ENCODE data around the gene ITGAE.
"Not testable (repeated sequence)": the region's sequence is repeated elsewhere in the genome, so short reads cannot be mapped to it uniquely, and the experiment has no call there.

The ITGAE gene

GRCh38 chr17:3735515-3735914, 65.5 kb downstream of the ITGAE start:
- peaks cover 23% of the 10 kb centered on the region for H3K4me1 ChIP-seq (ENCODE audit: control insufficient read depth, insufficient read depth, low read length)
- H3K36me3 ChIP-seq (ENCODE audit: control insufficient read depth, insufficient read depth, low read length, severe bottlenecking) = no peaks in the 10 kb centered on the region
- no peak overlapping the region for H3K9ac ChIP-seq (ENCODE audit: low read length)
- H3K27me3 ChIP-seq (replicated peaks; ENCODE audit: control insufficient read depth, insufficient read depth, low read length) = peaks cover 18% of the 10 kb centered on the region
- H3K4me3 ChIP-seq (ENCODE audit: low read length) = no peak overlapping the region
- no peaks in the 10 kb centered on the region for H3K9me3 ChIP-seq (ENCODE audit: control insufficient read depth, low read length)
- no peak for DNase-seq (ENCODE audit: low read depth)

- DNase-seq (ENCODE audit: low read depth); H3K9ac ChIP-seq (ENCODE audit: low read length); H3K9me3 ChIP-seq (ENCODE audit: control insufficient read depth, low read length); H3K4me3 ChIP-seq (ENCODE audit: low read length); H3K36me3 ChIP-seq (ENCODE audit: control insufficient read depth, insufficient read depth, low read length, severe bottlenecking): not testable (repeated sequence)
- H3K4me1 ChIP-seq (ENCODE audit: control insufficient read depth, insufficient read depth, low read length) = peaks cover 25% of the 10 kb centered on the region
- peaks cover 16% of the 10 kb centered on the region for H3K27me3 ChIP-seq (replicated peaks; ENCODE audit: control insufficient read depth, insufficient read depth, low read length)
Measured at GRCh38 chr17:3734911-3735276, 66.1 kb downstream of the ITGAE start.

DNA sequence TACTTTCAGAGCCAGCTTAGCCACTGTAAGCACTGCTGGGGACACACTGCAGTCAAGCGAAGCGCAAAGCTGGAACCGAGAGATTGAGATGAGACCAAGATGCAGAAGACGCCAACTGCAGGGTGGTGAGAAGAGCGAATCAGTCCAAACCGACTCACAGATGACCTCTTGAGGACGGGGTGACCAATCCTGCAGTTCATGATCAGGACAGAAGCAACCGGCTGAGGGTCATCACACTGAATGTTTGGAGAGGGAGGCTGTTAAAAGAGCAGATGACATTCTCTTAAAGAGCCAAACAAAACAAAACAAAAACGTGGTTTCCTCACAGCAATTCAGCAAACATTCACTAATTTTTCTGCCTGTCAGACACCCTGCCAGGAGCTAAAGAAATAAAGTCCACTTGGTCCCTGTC, 68.8 kb downstream of the ITGAE start:
- Histone ChIP-seq H3K36me3 (ENCODE audit: control insufficient read depth, insufficient read depth, low read length, severe bottlenecking) (no peaks in the 10 kb centered on the region), H3K4me1 (ENCODE audit: control insufficient read depth, insufficient read depth, low read length) (peaks cover 20% of the 10 kb centered on the region), H3K9ac (ENCODE audit: low read length) (peak overlapping the region; percentile 40), H3K4me3 (ENCODE audit: low read length) (no peak overlapping the region), H3K9me3 (ENCODE audit: control insufficient read depth, low read length) (no peaks in the 10 kb centered on the region), H3K27me3 (replicated peaks; ENCODE audit: control insufficient read depth, insufficient read depth, low read length) (peaks cover 9% of the 10 kb centered on the region)
- no peak for DNase-seq (ENCODE audit: low read depth)

GRCh38 chr17:3730881-3731429, 70.0 kb downstream of the ITGAE start:
- Histone ChIP-seq H3K27me3 (replicated peaks; ENCODE audit: control insufficient read depth, insufficient read depth, low read length) (no peaks in the 10 kb centered on the region), H3K9ac (ENCODE audit: low read length) (peak overlapping the region; percentile 19), H3K9me3 (ENCODE audit: control insufficient read depth, low read length) (no peaks in the 10 kb centered on the region), H3K36me3 (ENCODE audit: control insufficient read depth, insufficient read depth, low read length, severe bottlenecking) (no peaks in the 10 kb centered on the region), H3K4me3 (ENCODE audit: low read length) (peak overlapping the region; percentile 12), H3K4me1 (ENCODE audit: control insufficient read depth, insufficient read depth, low read length) (peaks cover 20% of the 10 kb centered on the region)
- DNase-seq (ENCODE audit: low read depth) = peak; percentile 19

DNA sequence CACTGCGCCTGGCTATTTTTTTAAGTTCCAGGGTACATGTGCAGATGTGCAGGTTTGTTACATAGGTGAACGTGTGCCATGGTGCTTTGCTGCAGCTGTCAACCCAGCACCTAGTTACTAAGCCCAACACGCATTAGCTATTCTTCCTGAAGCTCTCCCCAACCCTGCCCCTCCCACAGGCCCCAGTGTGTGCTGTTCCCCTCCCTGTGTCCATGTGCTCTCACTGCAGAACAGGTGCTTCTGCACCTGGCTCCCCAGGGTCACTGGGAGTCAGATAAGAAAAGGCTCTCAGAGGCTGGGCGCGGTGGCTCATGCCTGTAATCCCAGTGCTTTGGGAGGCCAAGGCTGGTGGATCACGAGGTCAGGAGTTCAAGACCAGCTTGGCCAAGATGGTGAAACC, 71.1 kb downstream of the ITGAE start:
- H3K9ac ChIP-seq (ENCODE audit: low read length) = no peak overlapping the region
- no peak for DNase-seq (ENCODE audit: low read depth)

DNA sequence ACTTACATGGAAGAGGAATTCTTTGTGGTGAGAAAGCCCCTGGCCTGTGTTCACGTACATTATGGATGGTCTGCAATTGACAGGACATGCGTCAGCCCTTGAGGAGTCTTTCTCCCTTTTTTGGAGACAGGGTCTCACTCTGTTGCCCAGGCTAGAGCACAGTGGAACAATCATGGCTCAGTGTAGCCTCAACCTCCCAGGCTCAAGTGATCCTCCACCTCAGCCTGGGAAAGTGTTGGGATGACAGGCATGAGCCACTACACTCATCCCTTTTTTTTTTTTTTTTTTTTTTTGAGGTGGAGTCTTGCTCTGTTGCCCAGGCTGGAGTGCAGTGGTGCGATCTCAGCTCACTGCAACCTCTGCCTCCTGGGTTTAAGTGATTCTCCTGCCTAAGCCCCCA, 72.9 kb downstream of the ITGAE start:
- H3K27me3 ChIP-seq (replicated peaks; ENCODE audit: control insufficient read depth, insufficient read depth, low read length); H3K36me3 ChIP-seq (ENCODE audit: control insufficient read depth, insufficient read depth, low read length, severe bottlenecking); DNase-seq (ENCODE audit: low read depth); H3K9ac ChIP-seq (ENCODE audit: low read length); H3K4me3 ChIP-seq (ENCODE audit: low read length); H3K9me3 ChIP-seq (ENCODE audit: control insufficient read depth, low read length): not testable (repeated sequence)
- H3K4me1 ChIP-seq (ENCODE audit: control insufficient read depth, insufficient read depth, low read length) = peaks cover 24% of the 10 kb centered on the region

More for the DNA sequence above, 71.1 kb downstream of the ITGAE start:
- Histone ChIP-seq H3K27me3 (replicated peaks; ENCODE audit: control insufficient read depth, insufficient read depth, low read length) (no peaks in the 10 kb centered on the region), H3K4me3 (ENCODE audit: low read length) (no peak overlapping the region), H3K9me3 (ENCODE audit: control insufficient read depth, low read length) (no peaks in the 10 kb centered on the region), H3K4me1 (ENCODE audit: control insufficient read depth, insufficient read depth, low read length) (peaks cover 20% of the 10 kb centered on the region), H3K36me3 (ENCODE audit: control insufficient read depth, insufficient read depth, low read length, severe bottlenecking) (no peaks in the 10 kb centered on the region)

- peaks cover 26% of the 10 kb centered on the region for H3K4me1 ChIP-seq (ENCODE audit: control insufficient read depth, insufficient read depth, low read length)
- no peaks in the 10 kb centered on the region for H3K36me3 ChIP-seq (ENCODE audit: control insufficient read depth, insufficient read depth, low read length, severe bottlenecking)
- DNase-seq (ENCODE audit: low read depth) = no peak
- H3K4me3 ChIP-seq (ENCODE audit: low read length) = no peak overlapping the region
- no peaks in the 10 kb centered on the region for H3K27me3 ChIP-seq (replicated peaks; ENCODE audit: control insufficient read depth, insufficient read depth, low read length)
- no peaks in the 10 kb centered on the region for H3K9me3 ChIP-seq (ENCODE audit: control insufficient read depth, low read length)
- no peak overlapping the region for H3K9ac ChIP-seq (ENCODE audit: low read length)
Measured at GRCh38 chr17:3727041-3727440, 73.9 kb downstream of the ITGAE start.

GRCh38 chr17:3724378-3725077, 76.5 kb downstream of the ITGAE start:
- H3K4me1 ChIP-seq (ENCODE audit: control insufficient read depth, insufficient read depth, low read length) = peaks cover 31% of the 10 kb centered on the region
- H3K27me3 ChIP-seq (replicated peaks; ENCODE audit: control insufficient read depth, insufficient read depth, low read length) = no peaks in the 10 kb centered on the region
- H3K4me3 ChIP-seq (ENCODE audit: low read length) = peak overlapping the region; percentile 97
- no peak for DNase-seq (ENCODE audit: low read depth)
- H3K36me3 ChIP-seq (ENCODE audit: control insufficient read depth, insufficient read depth, low read length, severe bottlenecking) = no peaks in the 10 kb centered on the region
- H3K9ac ChIP-seq (ENCODE audit: low read length) = peak overlapping the region; percentile 98
- H3K9me3 ChIP-seq (ENCODE audit: control insufficient read depth, low read length) = no peaks in the 10 kb centered on the region

- Histone ChIP-seq H3K36me3 (ENCODE audit: control insufficient read depth, insufficient read depth, low read length, severe bottlenecking) (peaks cover under 1% of the 10 kb centered on the region), H3K9me3 (ENCODE audit: control insufficient read depth, low read length) (no peaks in the 10 kb centered on the region)
Measured at GRCh38 chr17:3723556-3724377, 77.2 kb downstream of the ITGAE start, which contains the start of gene HASPIN. Gene HASPIN, plus strand, starts transcription at chr17:3723903. Its CDS starts 33 bp downstream, at chr17:3723936.

DNA sequence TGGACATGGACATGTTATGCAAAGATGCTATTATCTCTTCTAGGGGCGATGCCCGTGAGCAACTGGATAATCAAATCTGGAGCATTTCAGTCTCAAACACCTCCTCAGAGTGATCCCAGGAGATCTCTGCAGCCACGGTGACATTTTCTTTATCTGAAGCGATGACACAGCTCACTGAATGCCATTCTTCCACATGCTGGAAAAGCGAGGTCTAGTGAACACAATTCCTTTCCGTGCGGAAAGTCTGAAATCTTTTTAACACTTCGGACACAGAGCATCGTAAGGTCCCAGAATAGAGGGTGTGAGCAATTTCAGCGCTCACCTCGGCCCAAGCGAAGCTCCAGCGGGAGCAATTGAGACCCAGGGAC, 77.8 kb downstream of the ITGAE start:
- Histone ChIP-seq H3K27me3 (replicated peaks; ENCODE audit: control insufficient read depth, insufficient read depth, low read length) (no peaks in the 10 kb centered on the region), H3K36me3 (ENCODE audit: control insufficient read depth, insufficient read depth, low read length, severe bottlenecking) (peaks cover 6% of the 10 kb centered on the region), H3K9me3 (ENCODE audit: control insufficient read depth, low read length) (no peaks in the 10 kb centered on the region), H3K4me1 (ENCODE audit: control insufficient read depth, insufficient read depth, low read length) (peaks cover 43% of the 10 kb centered on the region), H3K9ac (ENCODE audit: low read length) (peak overlapping the region; percentile 98), H3K4me3 (ENCODE audit: low read length) (peak overlapping the region; percentile 97)
- no peak for DNase-seq (ENCODE audit: low read depth)

More at GRCh38 chr17:3723556-3724377, 77.2 kb downstream of the ITGAE start, which contains the start of gene HASPIN:
- DNase-seq (ENCODE audit: low read depth) = peak; percentile 97
- Histone ChIP-seq H3K4me1 (ENCODE audit: control insufficient read depth, insufficient read depth, low read length) (peaks cover 37% of the 10 kb centered on the region), H3K4me3 (ENCODE audit: low read length) (peak within 1 kb of the TSS; percentile 97), H3K9ac (ENCODE audit: low read length) (peak within 1 kb of the TSS; percentile 98), H3K27me3 (replicated peaks; ENCODE audit: control insufficient read depth, insufficient read depth, low read length) (no peaks in the 10 kb centered on the region)

- no peaks in the 10 kb centered on the region for H3K9me3 ChIP-seq (ENCODE audit: control insufficient read depth, low read length)
- peak; percentile 66 for DNase-seq (ENCODE audit: low read depth)
- H3K9ac ChIP-seq (ENCODE audit: low read length) = peak overlapping the region; percentile 98
- H3K4me3 ChIP-seq (ENCODE audit: low read length) = peak overlapping the region; percentile 97
- H3K27me3 ChIP-seq (replicated peaks; ENCODE audit: control insufficient read depth, insufficient read depth, low read length) = no peaks in the 10 kb centered on the region
- H3K4me1 ChIP-seq (ENCODE audit: control insufficient read depth, insufficient read depth, low read length) = peaks cover 43% of the 10 kb centered on the region
- H3K36me3 ChIP-seq (ENCODE audit: control insufficient read depth, insufficient read depth, low read length, severe bottlenecking) = peaks cover 11% of the 10 kb centered on the region
Measured at GRCh38 chr17:3722716-3723115, 78.3 kb downstream of the ITGAE start.

All from adipocyte (in vitro differentiated cells).